Smooth muscle cell (in vitro differentiated cells): Measurements from ENCODE around the gene SELENOT. TPM values are rescaled to one million over a fixed set of nuclear protein-coding genes. Genes with fewer than 3 reads are reported as not detected.

Experiments
- DNase-seq: peaks from one replicate; lab custom pipeline; 2025; ENCODE audit not compliant: unreplicated experiment; lab: John Stamatoyannopoulos, UW
- H2AFZ ChIP-seq: fragments of 200-600 bp; sonication (generic); 2 replicates; pipeline ENCODE4 v1.6.0; 2016; ENCODE audit warnings: antibody characterized with exemption, low read depth, mild to moderate bottlenecking
- H3F3A ChIP-seq: fragments of 200-600 bp; sonication (generic); 2 replicates; pipeline ENCODE4 v1.6.0; 2017; ENCODE audit warnings: antibody characterized with exemption, low read depth
- H3K27ac ChIP-seq: fragments of 200-600 bp; sonication (generic); 2 replicates; pipeline ENCODE4 v1.5.1; 2016; ENCODE audit warnings: low read depth, mild to moderate bottlenecking
- H3K27me3 ChIP-seq: fragments of 200-600 bp; sonication (generic); 2 replicates; pipeline ENCODE4 v1.6.1; 2016; ENCODE audit warnings: low read depth, mild to moderate bottlenecking
- H3K36me3 ChIP-seq: fragments of 200-600 bp; sonication (generic); 2 replicates; pipeline ENCODE4 v1.5.1; 2016; ENCODE audit warnings: low read depth
- H3K4me1 ChIP-seq: fragments of 200-600 bp; sonication (generic); 2 replicates; pipeline ENCODE4 v1.5.1; 2016; ENCODE audit warnings: low read depth
- H3K4me2 ChIP-seq: fragments of 200-600 bp; sonication (generic); 2 replicates; pipeline ENCODE4 v1.6.0; 2016; ENCODE audit warnings: mild to moderate bottlenecking
- H3K4me3 ChIP-seq: fragments of 200-600 bp; sonication (generic); 2 replicates; pipeline ENCODE4 v1.5.1; 2016; ENCODE audit warnings: mild to moderate bottlenecking
- H3K79me2 ChIP-seq: fragments of 200-600 bp; sonication (generic); 2 replicates; pipeline ENCODE4 v1.6.0; 2016; ENCODE audit warnings: low read depth, mild to moderate bottlenecking
- H3K9ac ChIP-seq: fragments of 200-600 bp; sonication (generic); 2 replicates; pipeline ENCODE4 v1.6.0; 2016; ENCODE audit warnings: low read depth
- H3K9me3 ChIP-seq: fragments of 200-600 bp; sonication (generic); replicated peaks from 2 replicates; pipeline ENCODE4 v1.5.1; 2016; ENCODE audit warnings: low read depth
- H4K20me1 ChIP-seq: fragments of 200-600 bp; sonication (generic); 2 replicates; pipeline ENCODE4 v1.6.0; 2016; ENCODE audit warnings: low read depth
- WGBS: methylation state at CpG from one replicate; pipeline ENCODE4 v1.1.7; 2016; ENCODE audit warnings: low lambda C conversion rate; 5-methylcytosine and 5-hydroxymethylcytosine counted together
- polyA plus RNA-seq: library from polyadenylated mRNA; unstranded; fragments of >200 nt; fragmentation: Nextera tagmentation; extraction: Ambion mirVana; gene quantifications from 2 replicates; pipeline ENCODE4 v1.2.1, GENCODE V29; 2016
- total RNA-seq: library from RNA; depleted of rRNA; stranded (reverse); fragments of >200 nt; gene quantifications from 2 replicates; pipeline ENCODE4 v1.2.3, GENCODE V29; 2014
- TF ChIP-seq, protein P1 (sequence below): fragments of 200-600 bp; sonication (generic); IDR thresholded peaks from 2 replicates; pipeline ENCODE4 v1.5.1; 2017; ENCODE audit warnings: borderline replicate concordance, mild to moderate bottlenecking, antibody characterized with exemption; ENCODE audit not compliant: insufficient read depth, poor library complexity, severe bottlenecking

Gene SELENOT, protein sequence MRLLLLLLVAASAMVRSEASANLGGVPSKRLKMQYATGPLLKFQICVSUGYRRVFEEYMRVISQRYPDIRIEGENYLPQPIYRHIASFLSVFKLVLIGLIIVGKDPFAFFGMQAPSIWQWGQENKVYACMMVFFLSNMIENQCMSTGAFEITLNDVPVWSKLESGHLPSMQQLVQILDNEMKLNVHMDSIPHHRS
- 92.5 and 93.0 TPM in 2 replicates for total RNA-seq
- 122 and 128 TPM in 2 replicates for polyA plus RNA-seq

DNA sequence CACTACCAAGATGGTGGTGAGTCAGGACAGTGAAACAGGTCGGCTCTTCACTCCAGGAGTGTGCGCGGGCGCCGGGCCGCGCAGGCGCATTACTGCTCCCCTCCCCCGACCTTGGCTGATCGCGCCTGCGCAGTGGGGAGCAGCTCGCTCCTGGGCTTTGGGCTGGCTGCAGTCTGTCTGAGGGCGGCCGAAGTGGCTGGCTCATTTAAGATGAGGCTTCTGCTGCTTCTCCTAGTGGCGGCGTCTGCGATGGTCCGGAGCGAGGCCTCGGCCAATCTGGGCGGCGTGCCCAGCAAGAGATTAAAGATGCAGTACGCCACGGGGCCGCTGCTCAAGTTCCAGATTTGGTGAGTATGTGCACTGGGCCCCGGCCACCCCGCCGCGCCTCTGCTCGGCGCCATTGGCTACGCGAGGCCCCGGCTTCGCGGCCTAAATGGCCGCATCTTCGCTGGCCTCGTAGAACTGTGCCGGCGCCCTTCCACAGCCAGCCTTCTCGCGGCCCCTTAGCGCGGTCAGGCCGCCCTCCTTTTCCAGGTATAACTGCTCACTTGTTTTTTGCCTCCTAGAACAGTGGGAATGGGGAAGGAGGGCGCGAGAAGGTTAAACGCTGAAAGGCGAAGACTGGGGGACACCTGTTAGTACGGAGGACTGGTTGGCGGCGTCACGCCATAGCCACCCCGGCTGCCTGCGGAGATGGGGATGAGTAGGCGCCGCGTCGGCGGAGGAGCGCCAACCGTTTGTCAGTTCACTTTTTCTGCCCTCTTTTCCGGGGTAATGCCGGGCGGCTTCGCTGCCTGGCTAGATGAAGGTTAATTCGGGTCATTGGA lies at the start of gene SELENOT:
Gene SELENOT, plus strand, starts transcription at position 169 of the 827 bp plus-strand sequence. Its CDS starts 42 bp downstream, at position 211.
- peak within 1 kb of the TSS; percentile 58 for H2AFZ ChIP-seq
- peak within 1 kb of the TSS; percentile 61 for H3K4me3 ChIP-seq
- WGBS = under 1% methylated on average over 61 of the region's 69 CpGs
- peak; percentile 89 for DNase-seq
- TF ChIP-seq, protein P1, sequence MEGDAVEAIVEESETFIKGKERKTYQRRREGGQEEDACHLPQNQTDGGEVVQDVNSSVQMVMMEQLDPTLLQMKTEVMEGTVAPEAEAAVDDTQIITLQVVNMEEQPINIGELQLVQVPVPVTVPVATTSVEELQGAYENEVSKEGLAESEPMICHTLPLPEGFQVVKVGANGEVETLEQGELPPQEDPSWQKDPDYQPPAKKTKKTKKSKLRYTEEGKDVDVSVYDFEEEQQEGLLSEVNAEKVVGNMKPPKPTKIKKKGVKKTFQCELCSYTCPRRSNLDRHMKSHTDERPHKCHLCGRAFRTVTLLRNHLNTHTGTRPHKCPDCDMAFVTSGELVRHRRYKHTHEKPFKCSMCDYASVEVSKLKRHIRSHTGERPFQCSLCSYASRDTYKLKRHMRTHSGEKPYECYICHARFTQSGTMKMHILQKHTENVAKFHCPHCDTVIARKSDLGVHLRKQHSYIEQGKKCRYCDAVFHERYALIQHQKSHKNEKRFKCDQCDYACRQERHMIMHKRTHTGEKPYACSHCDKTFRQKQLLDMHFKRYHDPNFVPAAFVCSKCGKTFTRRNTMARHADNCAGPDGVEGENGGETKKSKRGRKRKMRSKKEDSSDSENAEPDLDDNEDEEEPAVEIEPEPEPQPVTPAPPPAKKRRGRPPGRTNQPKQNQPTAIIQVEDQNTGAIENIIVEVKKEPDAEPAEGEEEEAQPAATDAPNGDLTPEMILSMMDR = peak; percentile 21
- no peaks in the 10 kb centered on the region for H3K36me3 ChIP-seq
- H3K4me2 ChIP-seq = peak within 1 kb of the TSS; percentile 82
- H3K9me3 ChIP-seq = no peaks in the 10 kb centered on the region
- H3K27me3 ChIP-seq = no peaks in the 10 kb centered on the region
- H3K27ac ChIP-seq = peak within 1 kb of the TSS; percentile 73
- peaks cover 59% of the 10 kb centered on the region for H3K79me2 ChIP-seq
- no peaks in the 10 kb centered on the region for H3F3A ChIP-seq
- H3K4me1 ChIP-seq = peaks cover 33% of the 10 kb centered on the region
- peak within 1 kb of the TSS; percentile 72 for H3K9ac ChIP-seq
- peaks cover 45% of the 10 kb centered on the region for H4K20me1 ChIP-seq

- peaks cover 84% of the 10 kb centered on the region for H3K79me2 ChIP-seq
- no peaks in the 10 kb centered on the region for H3K9me3 ChIP-seq
- H2AFZ ChIP-seq = no peak overlapping the region
- H3F3A ChIP-seq = no peaks in the 10 kb centered on the region
- 96% methylated on average over 4 of the region's 4 CpGs for WGBS
- peaks cover 11% of the 10 kb centered on the region for H3K36me3 ChIP-seq
- peaks cover 41% of the 10 kb centered on the region for H4K20me1 ChIP-seq
- no peak overlapping the region for H3K4me3 ChIP-seq
- H3K27ac ChIP-seq = no peak overlapping the region
- H3K4me1 ChIP-seq = no peaks in the 10 kb centered on the region
- no peak overlapping the region for H3K4me2 ChIP-seq
- H3K9ac ChIP-seq = no peak overlapping the region
- DNase-seq = no peak
- H3K27me3 ChIP-seq = no peaks in the 10 kb centered on the region
- TF ChIP-seq, protein P1 = no peak
Observed at GRCh38 chr3:150555859-150556436, 47.2 kb upstream of the SELENOT start.

- peaks cover 75% of the 10 kb centered on the region for H3K79me2 ChIP-seq
- DNase-seq = no peak
- H4K20me1 ChIP-seq = peaks cover 39% of the 10 kb centered on the region
- no peak overlapping the region for H3K27ac ChIP-seq
- no peaks in the 10 kb centered on the region for H3K27me3 ChIP-seq
- TF ChIP-seq, protein P1 = no peak
- H3K36me3 ChIP-seq = peaks cover 11% of the 10 kb centered on the region
- H3K4me3 ChIP-seq = no peak overlapping the region
- no peaks in the 10 kb centered on the region for H3K4me1 ChIP-seq
- H3K9me3 ChIP-seq = no peaks in the 10 kb centered on the region
- WGBS = 100% methylated on average over 2 of the region's 2 CpGs
- no peaks in the 10 kb centered on the region for H3F3A ChIP-seq
- H3K9ac ChIP-seq = no peak overlapping the region
- H2AFZ ChIP-seq = no peak overlapping the region
- H3K4me2 ChIP-seq = no peak overlapping the region
Observed at GRCh38 chr3:150556792-150557191, 46.3 kb upstream of the SELENOT start.
